Measurements from ENCODE around the gene CHAC2. TPM values are rescaled to one million over a fixed set of nuclear protein-coding genes. Genes with fewer than 3 reads are reported as not detected.

The CHAC2 gene
- 3.2 and 5.1 TPM in 2 replicates for total RNA-seq

DNA sequence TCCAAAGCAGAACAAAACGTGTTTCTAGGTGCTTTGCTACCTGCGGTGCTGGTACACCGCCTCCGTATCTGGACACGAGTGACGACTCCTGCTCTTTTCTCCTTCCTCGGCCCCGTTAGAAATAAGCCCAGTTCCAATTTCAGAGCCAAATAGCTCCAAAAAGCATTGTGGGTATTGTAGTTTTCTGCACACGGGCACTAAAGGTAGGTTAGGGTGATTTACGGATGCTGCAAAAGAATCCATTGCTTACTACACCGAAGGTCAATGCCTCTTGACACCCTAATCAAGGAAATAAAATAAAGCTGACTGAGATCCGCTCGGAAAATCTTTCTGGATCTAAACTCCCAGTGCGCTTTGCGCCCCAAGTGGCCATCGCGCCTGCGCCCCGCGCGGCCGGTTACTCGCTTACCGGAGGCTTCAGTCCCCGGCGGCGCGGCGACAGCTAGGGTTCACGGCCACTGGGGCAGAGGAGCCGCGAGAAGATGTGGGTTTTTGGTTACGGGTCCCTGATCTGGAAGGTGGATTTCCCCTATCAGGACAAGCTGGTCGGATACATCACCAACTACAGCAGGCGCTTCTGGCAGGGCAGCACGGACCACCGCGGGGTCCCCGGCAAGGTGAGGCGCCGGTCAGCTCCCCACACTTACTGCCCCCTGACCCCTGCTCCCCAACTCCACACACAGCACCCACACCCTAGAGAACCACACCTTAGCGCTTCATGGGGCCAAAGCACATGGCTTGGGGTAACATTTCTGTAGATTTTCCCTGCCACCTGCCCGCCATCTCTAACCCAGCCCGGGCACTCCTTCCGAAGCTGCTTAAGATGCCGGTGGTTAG is at the start of gene CHAC2:
TSS of gene CHAC2 (plus strand) at position 400 of the 837 bp plus-strand sequence. CDS start at position 483, 83 bp downstream.

DNA sequence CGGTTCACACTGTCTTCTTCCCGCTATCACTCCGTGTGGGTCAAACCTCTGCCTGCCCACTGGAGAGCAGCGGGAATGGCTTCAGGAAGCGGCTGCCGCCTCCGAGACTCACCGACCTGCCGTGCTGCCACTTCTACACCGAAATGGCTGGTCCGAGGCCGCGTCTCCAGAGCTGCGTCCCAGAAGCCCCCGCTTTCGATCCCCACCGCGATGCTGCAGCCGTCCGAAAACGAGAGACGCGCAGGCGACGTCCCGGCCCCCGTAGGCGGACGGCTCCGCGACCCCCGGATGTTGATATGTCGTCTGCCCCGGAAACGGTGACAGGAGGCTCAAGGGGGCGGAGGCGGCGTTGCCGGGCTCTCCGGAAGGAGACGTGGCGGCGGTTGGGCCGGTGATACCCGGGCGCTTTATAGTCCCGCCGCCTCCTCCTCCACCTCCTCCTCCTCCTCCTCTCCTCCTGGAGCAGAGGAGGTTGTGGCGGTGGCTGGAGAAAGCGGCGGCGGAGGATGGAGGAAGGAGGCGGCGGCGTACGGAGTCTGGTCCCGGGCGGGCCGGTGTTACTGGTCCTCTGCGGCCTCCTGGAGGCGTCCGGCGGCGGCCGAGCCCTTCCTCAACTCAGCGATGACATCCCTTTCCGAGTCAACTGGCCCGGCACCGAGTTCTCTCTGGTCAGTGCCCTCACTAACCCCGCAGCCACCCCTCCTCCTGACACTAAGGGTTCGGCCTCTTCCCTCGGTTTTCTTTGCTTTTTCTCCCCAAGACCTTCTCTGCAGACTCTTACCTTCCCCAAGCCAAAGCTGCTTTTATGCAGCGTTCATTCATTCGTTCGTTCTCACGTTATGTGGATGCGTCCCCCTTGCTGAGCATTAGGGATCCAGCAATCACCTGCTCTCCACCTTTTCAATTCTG is 19.4 kb downstream of the CHAC2 start, which contains the start of the genes ASB3 and ERLEC1:
TSS of gene ASB3 (minus strand) at position 249 of the 909 bp plus-strand sequence. CDS start 21,381 bp downstream, outside the sequence.
TSS of gene ERLEC1 (plus strand) at position 340 of the 909 bp plus-strand sequence. CDS start at position 507, 167 bp downstream.

Other genes starting within 250 kb of the CHAC2 start
- gene ASB3, start 19.1 kb downstream of the CHAC2 start, total RNA-seq, result 13.0 and 15.6 TPM in 2 replicates
- gene ERLEC1, start 19.2 kb downstream of the CHAC2 start, total RNA-seq, result 125 and 131 TPM in 2 replicates
- 0.96 and 1.1 TPM in 2 replicates for gene GPR75, start 92.2 kb downstream of the CHAC2 start, total RNA-seq
- 33.5 and 36.9 TPM in 2 replicates for gene PSME4, start 203.2 kb downstream of the CHAC2 start, total RNA-seq

Measured in tracheal epithelial cell (primary cell).